Trophoblast cell (in vitro differentiated cells and primary cell): ENCODE measurements around the gene EYS.
A peak's percentile ranks its signal among the peaks of the same experiment; 100 is the strongest.
"Not testable (repeated sequence)": the region's sequence is repeated elsewhere in the genome, so short reads cannot be mapped to it uniquely, and the experiment has no call there.

ENCODE experiments used
- DNase-seq, 2 donors: peaks; one replicate each; pipeline ENCODE4 v3.0.0-alpha.2; 2016
- H2AFZ ChIP-seq: 2 replicates; pipeline ENCODE4 v1.6.1; 2013; ENCODE audit warnings: low read length, moderate library complexity, mild to moderate bottlenecking; ENCODE audit not compliant: insufficient read depth, poor library complexity
- H2AK5ac ChIP-seq: 2 replicates; pipeline ENCODE4 v1.6.1; 2013; ENCODE audit warnings: mild to moderate bottlenecking, low read length
- H2BK120ac ChIP-seq: 2 replicates; pipeline ENCODE4 v1.6.1; 2013; ENCODE audit warnings: low read length, mild to moderate bottlenecking, moderate library complexity; ENCODE audit not compliant: insufficient read depth, poor library complexity
- H2BK12ac ChIP-seq: 2 replicates; pipeline ENCODE4 v1.6.1; 2013; ENCODE audit warnings: mild to moderate bottlenecking, low read length, moderate library complexity
- H2BK5ac ChIP-seq: 2 replicates; pipeline ENCODE4 v1.6.1; 2013; ENCODE audit warnings: low read length, low read depth, moderate library complexity, mild to moderate bottlenecking; ENCODE audit not compliant: poor library complexity
- H3K14ac ChIP-seq: 2 replicates; pipeline ENCODE4 v1.6.1; 2013; ENCODE audit warnings: mild to moderate bottlenecking, low read length
- H3K18ac ChIP-seq: 2 replicates; pipeline ENCODE4 v1.6.1; 2013; ENCODE audit warnings: mild to moderate bottlenecking, low read length
- H3K23ac ChIP-seq: 2 replicates; pipeline ENCODE4 v1.6.1; 2013; ENCODE audit warnings: low read length
- H3K27ac ChIP-seq: 2 replicates; pipeline ENCODE4 v1.5.1; 2013; ENCODE audit warnings: low read depth, mild to moderate bottlenecking, inconsistent platforms, low read length, moderate library complexity
- H3K27me3 ChIP-seq: 2 replicates; pipeline ENCODE4 v1.6.1; 2013; ENCODE audit warnings: inconsistent platforms, mild to moderate bottlenecking, low read length, moderate library complexity; ENCODE audit not compliant: insufficient read depth
- H3K36me3 ChIP-seq, 2 experiments: 1 replicate in 1 of 2; 2 replicates in 1 of 2; pipeline ENCODE4 v1.6.1; 2013; ENCODE audit warnings: low read length in 2 of 2, mild to moderate bottlenecking in 2 of 2, moderate library complexity in 1 of 2; ENCODE audit not compliant: insufficient read depth in 2 of 2, control insufficient read depth in 1 of 2
- H3K4ac ChIP-seq: 2 replicates; pipeline ENCODE4 v1.6.1; 2013; ENCODE audit warnings: low read depth, mild to moderate bottlenecking, low read length, moderate library complexity
- H3K4me1 ChIP-seq, 2 experiments: 1 replicate in 1 of 2; 2 replicates in 1 of 2; pipeline ENCODE4 v1.6.1; 2013; ENCODE audit warnings: low read length in 2 of 2, mild to moderate bottlenecking in 2 of 2, moderate library complexity in 1 of 2; ENCODE audit not compliant: insufficient read depth in 2 of 2, control insufficient read depth in 1 of 2
- H3K4me2 ChIP-seq: 2 replicates; pipeline ENCODE4 v1.6.1; 2013; ENCODE audit warnings: inconsistent platforms, mild to moderate bottlenecking, low read length, moderate library complexity
- H3K4me3 ChIP-seq: 2 replicates; pipeline ENCODE4 v1.5.1; 2013; ENCODE audit warnings: mild to moderate bottlenecking, low read depth, low read length, inconsistent platforms
- H3K79me1 ChIP-seq: one replicate; pipeline ENCODE4 v1.6.1; 2013; ENCODE audit warnings: low read length
- H3K79me2 ChIP-seq: 2 replicates; pipeline ENCODE4 v1.6.1; 2013; ENCODE audit warnings: low read length, mild to moderate bottlenecking; ENCODE audit not compliant: control insufficient read depth, insufficient read depth, poor library complexity
- H3K9ac ChIP-seq: 2 replicates; pipeline ENCODE4 v1.6.1; 2013; ENCODE audit warnings: mild to moderate bottlenecking, low read length
- H3K9me3 ChIP-seq: 2 replicates; pipeline ENCODE4 v1.6.1; 2013; ENCODE audit warnings: low read depth, mild to moderate bottlenecking, control low read depth, inconsistent platforms, low read length; ENCODE audit not compliant: insufficient read depth
- H4K12ac ChIP-seq: 2 replicates; pipeline ENCODE4 v1.6.1; 2013; ENCODE audit warnings: low read depth, mild to moderate bottlenecking, low read length, moderate library complexity
- H4K8ac ChIP-seq: 2 replicates; pipeline ENCODE4 v1.6.1; 2013; ENCODE audit warnings: low read depth, mild to moderate bottlenecking, low read length, moderate library complexity
- H4K91ac ChIP-seq: one replicate; pipeline ENCODE4 v1.6.1; 2013; ENCODE audit warnings: low read depth, mild to moderate bottlenecking, low read length, moderate library complexity
- WGBS: extraction: QIAGEN DNeasy Blood & Tissue Kit; methylation state at CpG from one replicate; pipeline ENCODE4 v1.1.7; 2013; ENCODE audit warnings: missing lambda C conversion rate; ENCODE audit not compliant: insufficient read length, insufficient coverage; ENCODE audit errors: extremely low coverage; 5-methylcytosine and 5-hydroxymethylcytosine counted together

Gene EYS

GRCh38 chr6:64479134-64479533 lies 1227.9 kb downstream of the EYS start:
- no peak overlapping the region for H4K12ac ChIP-seq
- no peak overlapping the region for H2BK12ac ChIP-seq
- no peak overlapping the region for H4K91ac ChIP-seq
- no peak overlapping the region for H3K4ac ChIP-seq
- H3K4me1 ChIP-seq: no peaks in the 10 kb centered on the region
- H4K8ac ChIP-seq: no peak overlapping the region
- no peaks in the 10 kb centered on the region for H3K9me3 ChIP-seq
- H3K27ac ChIP-seq: no peak overlapping the region
- H3K14ac ChIP-seq: no peak overlapping the region
- H2BK120ac ChIP-seq: no peak overlapping the region
- no peak overlapping the region for H3K4me2 ChIP-seq
- H3K79me2 ChIP-seq: no peaks in the 10 kb centered on the region
- no peaks in the 10 kb centered on the region for H3K36me3 ChIP-seq
- no peak overlapping the region for H3K23ac ChIP-seq
- no peak overlapping the region for H2AFZ ChIP-seq
- DNase-seq: no peak
- no peak overlapping the region for H3K9ac ChIP-seq
- no peaks in the 10 kb centered on the region for H3K79me1 ChIP-seq
- no peaks in the 10 kb centered on the region for H3K27me3 ChIP-seq
- H3K18ac ChIP-seq: no peak overlapping the region
- WGBS: no CpG with 5 or more reads among the region's 1 CpG
- H2BK5ac ChIP-seq: no peak overlapping the region
- H2AK5ac ChIP-seq: no peak overlapping the region
- H3K4me3 ChIP-seq: no peak overlapping the region

DNA sequence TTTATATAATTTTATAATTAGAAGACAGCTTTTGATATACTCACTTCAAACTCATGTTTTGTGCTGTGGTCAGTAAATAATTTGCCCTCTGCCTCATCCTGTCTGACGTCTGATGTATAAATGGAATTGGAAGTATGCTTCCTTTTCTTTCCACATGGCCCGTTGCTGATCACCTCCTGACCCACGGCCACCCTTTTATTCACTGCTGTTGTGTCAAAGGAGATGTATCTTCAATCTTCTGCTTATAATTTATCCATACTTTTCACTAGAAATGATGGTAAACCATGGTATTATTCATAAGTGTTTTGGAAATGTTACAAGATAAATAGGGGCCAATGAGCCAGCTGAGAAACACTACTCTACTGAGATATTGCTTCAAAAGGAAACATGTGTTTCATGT lies 1229.6 kb downstream of the EYS start:
- H3K4ac ChIP-seq: no peak overlapping the region
- no peaks in the 10 kb centered on the region for H3K79me2 ChIP-seq
- no peak for DNase-seq
- H3K4me3 ChIP-seq: no peak overlapping the region
- no peaks in the 10 kb centered on the region for H3K9me3 ChIP-seq
- H2AFZ ChIP-seq: no peak overlapping the region
- H4K12ac ChIP-seq: no peak overlapping the region
- H3K79me1 ChIP-seq: no peaks in the 10 kb centered on the region
- no peak overlapping the region for H2BK12ac ChIP-seq
- H4K8ac ChIP-seq: no peak overlapping the region
- H2BK5ac ChIP-seq: no peak overlapping the region
- H4K91ac ChIP-seq: no peak overlapping the region
- H3K4me1 ChIP-seq: no peaks in the 10 kb centered on the region
- H3K23ac ChIP-seq: no peak overlapping the region
- H2AK5ac ChIP-seq: no peak overlapping the region
- H2BK120ac ChIP-seq: no peak overlapping the region
- H3K27ac ChIP-seq: no peak overlapping the region
- no peak overlapping the region for H3K18ac ChIP-seq
- no CpG with 5 or more reads among the region's 3 CpGs for WGBS
- H3K9ac ChIP-seq: no peak overlapping the region
- H3K4me2 ChIP-seq: no peak overlapping the region
- H3K14ac ChIP-seq: no peak overlapping the region
- no peaks in the 10 kb centered on the region for H3K27me3 ChIP-seq
- no peaks in the 10 kb centered on the region for H3K36me3 ChIP-seq

- H4K12ac ChIP-seq: no peak overlapping the region
- no peak overlapping the region for H3K27ac ChIP-seq
- no peak overlapping the region for H2BK12ac ChIP-seq
- H3K9me3 ChIP-seq: no peaks in the 10 kb centered on the region
- H3K14ac ChIP-seq: no peak overlapping the region
- no peaks in the 10 kb centered on the region for H3K79me1 ChIP-seq
- H3K9ac ChIP-seq: no peak overlapping the region
- no peak overlapping the region for H3K4me2 ChIP-seq
- no peak overlapping the region for H2BK5ac ChIP-seq
- DNase-seq: no peak
- no peaks in the 10 kb centered on the region for H3K27me3 ChIP-seq
- no peak overlapping the region for H3K4me3 ChIP-seq
- no peak overlapping the region for H3K18ac ChIP-seq
- no peak overlapping the region for H4K91ac ChIP-seq
- H4K8ac ChIP-seq: no peak overlapping the region
- H3K4me1 ChIP-seq: no peaks in the 10 kb centered on the region
- no CpG with 5 or more reads among the region's 2 CpGs for WGBS
- no peaks in the 10 kb centered on the region for H3K36me3 ChIP-seq
- H2BK120ac ChIP-seq: no peak overlapping the region
- H3K4ac ChIP-seq: no peak overlapping the region
- no peak overlapping the region for H2AFZ ChIP-seq
- H2AK5ac ChIP-seq: no peak overlapping the region
- no peak overlapping the region for H3K23ac ChIP-seq
- no peaks in the 10 kb centered on the region for H3K79me2 ChIP-seq
Observed at GRCh38 chr6:64476935-64477334, 1230.1 kb downstream of the EYS start.

DNA sequence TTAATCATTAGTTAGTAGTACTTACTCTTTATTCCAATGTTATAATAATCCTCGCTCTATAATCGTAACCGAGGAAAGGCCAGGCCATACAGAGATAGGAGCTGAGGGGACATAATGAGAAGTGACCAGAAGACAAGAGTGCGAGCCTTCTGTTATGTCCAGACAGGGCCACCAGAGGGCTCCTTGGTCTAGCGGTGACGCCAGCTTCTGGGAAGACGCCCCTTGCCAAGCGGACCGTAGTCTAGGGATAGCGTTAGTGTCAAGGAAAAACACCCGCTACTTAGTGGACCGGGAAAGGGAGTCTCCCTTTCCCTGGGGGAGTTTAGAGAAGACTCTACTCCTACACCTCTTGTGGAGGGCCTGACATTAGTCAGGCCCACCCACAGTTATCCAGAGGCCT lies 1237.6 kb downstream of the EYS start:
- not testable (repeated sequence) for H3K14ac ChIP-seq, H3K79me2 ChIP-seq, H2BK120ac ChIP-seq, H3K4me1 ChIP-seq, H3K23ac ChIP-seq, H3K9ac ChIP-seq, H2BK12ac ChIP-seq, H3K27me3 ChIP-seq, H4K91ac ChIP-seq, H3K18ac ChIP-seq, H4K8ac ChIP-seq, H3K4me3 ChIP-seq, H2BK5ac ChIP-seq, H3K9me3 ChIP-seq, H4K12ac ChIP-seq, DNase-seq, H2AFZ ChIP-seq, H3K79me1 ChIP-seq, H3K4ac ChIP-seq, H2AK5ac ChIP-seq, H3K36me3 ChIP-seq, H3K27ac ChIP-seq
- H3K4me2 ChIP-seq: peak overlapping the region; percentile 23
- no CpG with 5 or more reads among the region's 12 CpGs for WGBS
